HEK293 (cell line): ENCODE results near the gene DISC1.
"Not testable (repeated sequence)": the region's sequence is repeated elsewhere in the genome, so short reads cannot be mapped to it uniquely, and the experiment has no call there.

Source experiments
- CTCF ChIA-PET: fragments of 350-600 bp; formaldehyde crosslinking; extraction: SDS; loops from one replicate; lab custom pipeline; 2021; ENCODE audit warnings: antibody characterized with exemption; lab: Yijun Ruan, JAX
- POLR2A ChIA-PET: fragments of 300-600 bp; formaldehyde crosslinking; extraction: SDS; loops from one replicate; lab custom pipeline; 2020; ENCODE audit warnings: antibody characterized with exemption, inconsistent platforms; lab: Yijun Ruan, JAX
- H3K27ac ChIP-seq: fragments of 200-500 bp; sonication (Bioruptor generic); 2 replicates; pipeline ENCODE4 v1.5.1; 2014; ENCODE audit warnings: low read depth, low read length, control low read depth, inconsistent platforms; ENCODE audit errors: extremely low read depth
- H3K36me3 ChIP-seq, 2 experiments: fragments of 200-500 bp in 1 of 2; sonication (Bioruptor generic) in 1 of 2; 1 replicate in 1 of 2; 2 replicates in 1 of 2; pipeline ENCODE4 v1.5.1; 2014 to 2017; ENCODE audit warnings: inconsistent platforms in 2 of 2, low read length in 2 of 2; ENCODE audit not compliant: control insufficient read depth in 2 of 2, insufficient read depth in 1 of 2
- H3K4me1 ChIP-seq: fragments of 200-500 bp; sonication (Bioruptor generic); 2 replicates; pipeline ENCODE4 v1.5.1; 2014; ENCODE audit warnings: mild to moderate bottlenecking, low read length, inconsistent platforms; ENCODE audit not compliant: control insufficient read depth, insufficient read depth
- H3K4me3 ChIP-seq: 2 replicates; pipeline ENCODE4 v1.5.1; 2011; ENCODE audit warnings: low read depth, mild to moderate bottlenecking, control low read depth, low read length, moderate library complexity
- H3K9me3 ChIP-seq: fragments of 200-500 bp; sonication (Bioruptor generic); 2 replicates; pipeline ENCODE4 v1.5.1; 2014; ENCODE audit warnings: low read depth, low read length, inconsistent platforms; ENCODE audit not compliant: control insufficient read depth, insufficient read depth
- OSR2 ChIP-seq: fragments of 450-650 bp; formaldehyde crosslinking; IDR thresholded peaks from 2 replicates; pipeline ENCODE4 v1.5.1; 2016; ENCODE audit warnings: missing biosample characterization, missing genetic modification characterization
- ZIC2 ChIP-seq: fragments of 450-650 bp; formaldehyde crosslinking; IDR thresholded peaks from 2 replicates; pipeline ENCODE4 v1.5.1; 2016; ENCODE audit warnings: missing biosample characterization, missing genetic modification characterization
- ZNF10 ChIP-seq: fragments of 450-650 bp; formaldehyde crosslinking; IDR thresholded peaks from 2 replicates; pipeline ENCODE4 v1.5.1; 2017; ENCODE audit warnings: missing biosample characterization, missing genetic modification characterization
- ZNF133 ChIP-seq: fragments of 450-650 bp; formaldehyde crosslinking; IDR thresholded peaks from 2 replicates; pipeline ENCODE4 v1.5.1; 2016; ENCODE audit warnings: missing biosample characterization, missing genetic modification characterization
- ZNF146 ChIP-seq: fragments of 450-650 bp; formaldehyde crosslinking; IDR thresholded peaks from 2 replicates; pipeline ENCODE4 v1.5.1; 2016; ENCODE audit warnings: missing biosample characterization, missing genetic modification characterization
- ZNF549 ChIP-seq: fragments of 450-650 bp; IDR thresholded peaks from 2 replicates; pipeline ENCODE4 v1.5.1; 2018; ENCODE audit warnings: missing biosample characterization, missing genetic modification characterization, mild to moderate bottlenecking, inconsistent platforms, moderate library complexity
- ZNF658 ChIP-seq: fragments of 450-650 bp; formaldehyde crosslinking; IDR thresholded peaks from 2 replicates; pipeline ENCODE4; 2016; ENCODE audit warnings: missing biosample characterization, missing genetic modification characterization
- ZSCAN30 ChIP-seq: fragments of 450-650 bp; IDR thresholded peaks from 2 replicates; pipeline ENCODE4 v1.5.1; 2018; ENCODE audit warnings: missing biosample characterization, mild to moderate bottlenecking, missing genetic modification characterization, moderate library complexity
- TF ChIP-seq, protein P1 (sequence below): fragments of 450-650 bp; formaldehyde crosslinking; IDR thresholded peaks from 2 replicates; pipeline ENCODE4 v1.5.1; 2017; ENCODE audit warnings: missing biosample characterization, missing genetic modification characterization
- TF ChIP-seq, protein P2 (sequence below): fragments of 450-650 bp; formaldehyde crosslinking; IDR thresholded peaks from 2 replicates; pipeline ENCODE4 v1.5.1; 2016; ENCODE audit warnings: missing biosample characterization, missing genetic modification characterization

The DISC1 gene

GRCh38 chr1:231899046-231899445, 272.5 kb downstream of the DISC1 start:
- CTCF ChIA-PET = interaction anchor here (0.7 kb wide), 3 partner anchors 176 to 674 kb away, joined by 3 to 5 read pairs (median 4); no protein-coding TSS in a partner anchor
- Histone ChIP-seq H3K27ac (no peak overlapping the region), H3K4me1 (0 out of 2 replicates have a peak, but pooled peaks cover 2% of the 10 kb centered on the region), H3K36me3 (no peaks in the 10 kb centered on the region), H3K4me3 (no peak overlapping the region), H3K9me3 (no peaks in the 10 kb centered on the region)
- POLR2A ChIA-PET = no interaction called here
- TF ChIP-seq, protein P1, sequence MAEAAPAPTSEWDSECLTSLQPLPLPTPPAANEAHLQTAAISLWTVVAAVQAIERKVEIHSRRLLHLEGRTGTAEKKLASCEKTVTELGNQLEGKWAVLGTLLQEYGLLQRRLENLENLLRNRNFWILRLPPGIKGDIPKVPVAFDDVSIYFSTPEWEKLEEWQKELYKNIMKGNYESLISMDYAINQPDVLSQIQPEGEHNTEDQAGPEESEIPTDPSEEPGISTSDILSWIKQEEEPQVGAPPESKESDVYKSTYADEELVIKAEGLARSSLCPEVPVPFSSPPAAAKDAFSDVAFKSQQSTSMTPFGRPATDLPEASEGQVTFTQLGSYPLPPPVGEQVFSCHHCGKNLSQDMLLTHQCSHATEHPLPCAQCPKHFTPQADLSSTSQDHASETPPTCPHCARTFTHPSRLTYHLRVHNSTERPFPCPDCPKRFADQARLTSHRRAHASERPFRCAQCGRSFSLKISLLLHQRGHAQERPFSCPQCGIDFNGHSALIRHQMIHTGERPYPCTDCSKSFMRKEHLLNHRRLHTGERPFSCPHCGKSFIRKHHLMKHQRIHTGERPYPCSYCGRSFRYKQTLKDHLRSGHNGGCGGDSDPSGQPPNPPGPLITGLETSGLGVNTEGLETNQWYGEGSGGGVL (tag by site-specific recombination) = no peak
- TF ChIP-seq ZNF549 (no peak), ZNF10 (no peak), ZSCAN30 (0 out of 2 replicates have a peak, but pooled peaks have one; percentile 12)

DNA sequence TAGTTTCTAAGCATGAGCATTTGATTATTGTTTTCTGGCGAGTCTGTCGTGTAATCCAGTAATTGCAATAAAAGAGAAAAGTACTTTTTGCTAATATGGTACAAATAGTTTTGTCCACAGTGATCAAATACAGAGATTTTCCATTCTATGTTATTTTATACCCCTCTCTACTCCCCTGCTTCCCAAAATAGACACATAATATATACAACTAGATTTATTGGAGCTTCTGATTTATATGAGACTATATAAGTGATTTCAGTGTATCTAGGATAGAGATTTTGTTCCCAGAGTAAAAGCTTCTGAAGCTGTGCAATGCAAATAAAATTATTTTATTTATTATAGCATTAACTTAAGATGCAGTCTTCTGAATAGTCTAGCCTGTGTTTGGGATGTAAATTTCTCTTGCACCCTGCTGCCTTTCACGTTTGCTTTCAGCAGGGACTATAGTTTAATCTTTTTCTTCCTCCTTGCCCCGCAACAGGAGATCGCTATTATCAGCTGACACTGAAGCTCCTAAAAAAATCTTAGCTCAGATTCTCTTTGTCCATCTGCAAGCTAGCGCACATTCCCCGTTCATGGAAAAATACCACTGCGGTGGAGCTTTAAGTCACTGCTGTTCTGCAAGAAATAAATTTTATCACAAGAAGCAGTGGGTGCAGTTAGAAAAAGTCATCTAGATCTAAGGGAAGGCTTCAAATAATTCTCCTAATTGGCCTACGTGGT, 273.3 kb downstream of the DISC1 start:
- POLR2A ChIA-PET = no interaction called here
- Histone ChIP-seq H3K36me3 (no peaks in the 10 kb centered on the region), H3K4me1 (0 out of 2 replicates have a peak, but pooled peaks cover 2% of the 10 kb centered on the region)
- TF ChIP-seq OSR2 (tag by site-specific recombination) (no peak), ZIC2 (0 out of 2 replicates have a peak, but pooled peaks have one; percentile 12)
- TF ChIP-seq, all 188 proteins: peak for 1
- no peaks in the 10 kb centered on the region for H3K9me3 ChIP-seq
- no peak overlapping the region for H3K4me3 ChIP-seq
- no peak overlapping the region for H3K27ac ChIP-seq
- CTCF ChIA-PET = interaction anchor here (0.6 to 1.0 kb wide), 5 partner anchors 17 to 673 kb away, joined by 3 to 5 read pairs (median 3); no protein-coding TSS in a partner anchor

GRCh38 chr1:231903586-231904081, 277.0 kb downstream of the DISC1 start:
- 0 out of 2 replicates have a peak, but pooled peaks cover 2% of the 10 kb centered on the region for H3K4me1 ChIP-seq
- H3K4me3 ChIP-seq = no peak overlapping the region
- 0 out of 2 replicates have a peak, but pooled peaks have one; percentile 20 for TF ChIP-seq ZNF133
- TF ChIP-seq ZNF658 (tag by site-specific recombination) = no peak
- TF ChIP-seq, all 188 proteins: peak for 1
- POLR2A ChIA-PET = no interaction called here
- CTCF ChIA-PET = no interaction called here
- no peaks in the 10 kb centered on the region for H3K36me3 ChIP-seq
- no peak overlapping the region for H3K27ac ChIP-seq
- no peaks in the 10 kb centered on the region for H3K9me3 ChIP-seq

- TF ChIP-seq, protein P2, sequence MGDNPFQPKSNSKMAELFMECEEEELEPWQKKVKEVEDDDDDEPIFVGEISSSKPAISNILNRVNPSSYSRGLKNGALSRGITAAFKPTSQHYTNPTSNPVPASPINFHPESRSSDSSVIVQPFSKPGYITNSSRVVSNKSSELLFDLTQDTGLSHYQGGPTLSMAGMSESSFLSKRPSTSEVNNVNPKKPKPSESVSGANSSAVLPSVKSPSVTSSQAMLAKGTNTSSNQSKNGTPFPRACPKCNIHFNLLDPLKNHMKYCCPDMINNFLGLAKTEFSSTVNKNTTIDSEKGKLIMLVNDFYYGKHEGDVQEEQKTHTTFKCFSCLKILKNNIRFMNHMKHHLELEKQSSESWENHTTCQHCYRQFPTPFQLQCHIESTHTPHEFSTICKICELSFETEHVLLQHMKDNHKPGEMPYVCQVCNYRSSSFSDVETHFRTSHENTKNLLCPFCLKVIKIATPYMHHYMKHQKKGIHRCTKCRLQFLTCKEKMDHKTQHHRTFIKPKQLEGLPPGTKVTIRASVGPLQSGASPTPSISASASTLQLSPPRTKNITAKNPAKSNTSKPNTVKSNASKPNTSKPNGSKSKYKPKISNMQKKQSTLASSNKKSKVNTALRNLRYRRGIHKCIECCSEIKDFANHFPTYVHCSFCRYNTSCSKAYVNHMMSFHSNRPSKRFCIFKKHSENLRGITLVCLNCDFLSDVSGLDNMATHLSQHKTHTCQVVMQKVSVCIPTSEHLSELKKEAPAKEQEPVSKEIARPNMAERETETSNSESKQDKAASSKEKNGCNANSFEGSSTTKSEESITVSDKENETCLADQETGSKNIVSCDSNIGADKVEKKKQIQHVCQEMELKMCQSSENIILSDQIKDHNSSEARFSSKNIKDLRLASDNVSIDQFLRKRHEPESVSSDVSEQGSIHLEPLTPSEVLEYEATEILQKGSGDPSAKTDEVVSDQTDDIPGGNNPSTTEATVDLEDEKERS (tag by site-specific recombination) = peak; percentile 62; the same call in 1 of the 2 replicates
- TF ChIP-seq ZNF146 (tag by site-specific recombination) = peak; percentile 87
- H3K9me3 ChIP-seq, H3K4me3 ChIP-seq, POLR2A ChIA-PET, CTCF ChIA-PET, H3K4me1 ChIP-seq, H3K27ac ChIP-seq, H3K36me3 ChIP-seq: not testable (repeated sequence)
Measured at GRCh38 chr1:231907310-231907709, 280.7 kb downstream of the DISC1 start.
